ENCODE results near the gene KRTAP20-3. TPM values are rescaled to one million over a fixed set of nuclear protein-coding genes. Genes with fewer than 3 reads are reported as not detected.

The KRTAP20-3 gene
- total RNA-seq = not detected in 2 replicates

GRCh38 chr21:30642564-30642963 lies at the start of gene KRTAP20-3:
Gene KRTAP20-3 (plus strand): TSS chr21:30642864.

GRCh38 chr21:30598802-30599201 lies 43.9 kb upstream of the KRTAP20-3 start, which contains the start of gene KRTAP6-2:
Gene KRTAP6-2 (minus strand): TSS chr21:30598902. CDS start chr21:30598874, 28 bp downstream.

GRCh38 chr21:30600787-30601186 lies 41.9 kb upstream of the KRTAP20-3 start, which contains the start of gene KRTAP22-1:
Gene KRTAP22-1 (plus strand): TSS chr21:30601087.

GRCh38 chr21:30613836-30614235 lies 28.8 kb upstream of the KRTAP20-3 start, which contains the start of gene KRTAP6-1:
Gene KRTAP6-1 (minus strand): TSS chr21:30613930. CDS start chr21:30613904, 26 bp downstream.

GRCh38 chr21:30616125-30616524 lies 26.5 kb upstream of the KRTAP20-3 start, which contains the start of gene KRTAP20-1:
Gene KRTAP20-1 (plus strand): TSS chr21:30616425. CDS start chr21:30616455, 30 bp downstream.

GRCh38 chr21:30620522-30620921 lies 22.1 kb upstream of the KRTAP20-3 start, which contains the start of gene KRTAP20-4:
Gene KRTAP20-4 (plus strand): TSS chr21:30620627.

GRCh38 chr21:30634906-30635305 lies 7.8 kb upstream of the KRTAP20-3 start, which contains the start of gene KRTAP20-2:
Gene KRTAP20-2 (plus strand): TSS chr21:30635206. CDS start chr21:30635264, 58 bp downstream.

Other genes starting within 250 kb of the KRTAP20-3 start
- not detected in 2 replicates for gene KRTAP13-1, start 246.8 kb upstream of the KRTAP20-3 start, total RNA-seq
- not detected in 2 replicates for gene KRTAP13-3, start 216.9 kb upstream of the KRTAP20-3 start, total RNA-seq
- not detected in 2 replicates for gene KRTAP13-4, start 212.6 kb upstream of the KRTAP20-3 start, total RNA-seq
- not detected in 2 replicates for gene KRTAP15-1, start 202.6 kb upstream of the KRTAP20-3 start, total RNA-seq
- not detected in 2 replicates for gene KRTAP19-1, start 162.5 kb upstream of the KRTAP20-3 start, total RNA-seq
- gene KRTAP19-2, start 155.4 kb upstream of the KRTAP20-3 start, total RNA-seq = not detected in 2 replicates
- not detected in 2 replicates for gene KRTAP19-3, start 150.9 kb upstream of the KRTAP20-3 start, total RNA-seq
- gene KRTAP19-4, start 145.7 kb upstream of the KRTAP20-3 start, total RNA-seq = not detected in 2 replicates
- not detected in 2 replicates for gene KRTAP19-5, start 140.7 kb upstream of the KRTAP20-3 start, total RNA-seq
- gene KRTAP19-6, start 101.0 kb upstream of the KRTAP20-3 start, total RNA-seq = not detected in 2 replicates
- gene KRTAP19-7, start 81.5 kb upstream of the KRTAP20-3 start, total RNA-seq = not detected in 2 replicates
- not detected in 2 replicates for gene KRTAP22-2, start 52.5 kb upstream of the KRTAP20-3 start, total RNA-seq
- gene KRTAP6-3, start 50.4 kb upstream of the KRTAP20-3 start, total RNA-seq = not detected in 2 replicates
- not detected in 2 replicates for gene KRTAP6-2, start 44.0 kb upstream of the KRTAP20-3 start, total RNA-seq
- gene KRTAP22-1, start 41.8 kb upstream of the KRTAP20-3 start, total RNA-seq = not detected in 2 replicates
- gene KRTAP6-1, start 28.9 kb upstream of the KRTAP20-3 start, total RNA-seq = not detected in 2 replicates
- not detected in 2 replicates for gene KRTAP20-1, start 26.4 kb upstream of the KRTAP20-3 start, total RNA-seq
- not detected in 2 replicates for gene KRTAP20-4, start 22.2 kb upstream of the KRTAP20-3 start, total RNA-seq
- gene KRTAP20-2, start 7.7 kb upstream of the KRTAP20-3 start, total RNA-seq = not detected in 2 replicates
- not detected in 2 replicates for gene KRTAP21-3, start 75.9 kb downstream of the KRTAP20-3 start, total RNA-seq
- gene KRTAP21-2, start 104.4 kb downstream of the KRTAP20-3 start, total RNA-seq = not detected in 2 replicates
- not detected in 2 replicates for gene KRTAP21-1, start 112.6 kb downstream of the KRTAP20-3 start, total RNA-seq
- gene KRTAP8-1, start 170.4 kb downstream of the KRTAP20-3 start, total RNA-seq = not detected in 2 replicates
- not detected in 2 replicates for gene KRTAP7-1, start 186.9 kb downstream of the KRTAP20-3 start, total RNA-seq
- not detected in 2 replicates for gene KRTAP11-1, start 238.7 kb downstream of the KRTAP20-3 start, total RNA-seq

All from cardiac ventricle fibroblast (primary cell).